NT2/D1 (cell line): ENCODE measurements around the gene LPCAT3.

Experiments used
- YY1 ChIP-seq: IDR thresholded peaks from 2 replicates; pipeline ENCODE4 v1.6.1; 2011; ENCODE audit not compliant: insufficient read length, insufficient read depth
- ZNF274 ChIP-seq: IDR thresholded peaks from 2 replicates; pipeline ENCODE4 v1.6.1; 2011; ENCODE audit warnings: mild to moderate bottlenecking, low read depth, low read length

- TF ChIP-seq ZNF274, result no peak
- no peak for TF ChIP-seq YY1
Observed at GRCh38 chr12:7015555-7016370, 2.5 kb downstream of the LPCAT3 start.
